ENCODE results near the gene USP9X. TPM values are rescaled to one million over a fixed set of nuclear protein-coding genes. Genes with fewer than 3 reads are reported as not detected.

Gene USP9X
- total and polyA plus RNA-seq, 9 of the 15 experiments (the other 6 are each of a cell fraction or from before 2014, with no cell fraction given): 10.9 to 47.8 (median 29.5) TPM

DNA sequence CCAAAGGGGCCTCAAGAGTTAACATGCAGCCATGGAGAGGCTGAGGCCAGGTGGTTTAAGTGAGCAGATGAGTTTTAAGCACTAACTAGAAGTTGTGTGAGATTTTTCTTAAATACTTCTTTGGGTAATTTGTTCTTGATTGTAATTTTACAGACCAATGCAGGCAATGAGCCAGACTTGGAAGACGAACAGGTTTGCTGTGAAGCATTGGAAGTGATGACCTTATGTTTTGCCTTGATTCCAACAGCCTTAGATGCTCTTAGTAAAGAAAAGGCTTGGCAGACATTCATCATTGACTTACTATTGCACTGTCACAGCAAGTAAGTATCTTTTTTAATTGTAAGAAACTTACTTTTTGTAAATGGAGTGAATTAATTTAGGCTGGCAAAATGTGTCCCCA is 103.9 kb downstream of the USP9X start (continued):
- TF ChIP-seq CHCHD3 (CRISPR knock-in tag; IDR thresholded peaks at IDR 0.05) (no peak), HMGN3 (IDR thresholded peaks at IDR 0.05; ENCODE audit: borderline replicate concordance, extremely low read depth, insufficient read length, low read depth, low read length) (no peak)
- TF ChIP-seq, protein P1, sequence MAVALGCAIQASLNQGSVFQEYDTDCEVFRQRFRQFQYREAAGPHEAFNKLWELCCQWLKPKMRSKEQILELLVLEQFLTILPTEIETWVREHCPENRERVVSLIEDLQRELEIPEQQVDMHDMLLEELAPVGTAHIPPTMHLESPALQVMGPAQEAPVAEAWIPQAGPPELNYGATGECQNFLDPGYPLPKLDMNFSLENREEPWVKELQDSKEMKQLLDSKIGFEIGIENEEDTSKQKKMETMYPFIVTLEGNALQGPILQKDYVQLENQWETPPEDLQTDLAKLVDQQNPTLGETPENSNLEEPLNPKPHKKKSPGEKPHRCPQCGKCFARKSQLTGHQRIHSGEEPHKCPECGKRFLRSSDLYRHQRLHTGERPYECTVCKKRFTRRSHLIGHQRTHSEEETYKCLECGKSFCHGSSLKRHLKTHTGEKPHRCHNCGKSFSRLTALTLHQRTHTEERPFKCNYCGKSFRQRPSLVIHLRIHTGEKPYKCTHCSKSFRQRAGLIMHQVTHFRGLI (CRISPR knock-in tag; IDR thresholded peaks at IDR 0.05): no peak
- TF ChIP-seq, protein P2, sequence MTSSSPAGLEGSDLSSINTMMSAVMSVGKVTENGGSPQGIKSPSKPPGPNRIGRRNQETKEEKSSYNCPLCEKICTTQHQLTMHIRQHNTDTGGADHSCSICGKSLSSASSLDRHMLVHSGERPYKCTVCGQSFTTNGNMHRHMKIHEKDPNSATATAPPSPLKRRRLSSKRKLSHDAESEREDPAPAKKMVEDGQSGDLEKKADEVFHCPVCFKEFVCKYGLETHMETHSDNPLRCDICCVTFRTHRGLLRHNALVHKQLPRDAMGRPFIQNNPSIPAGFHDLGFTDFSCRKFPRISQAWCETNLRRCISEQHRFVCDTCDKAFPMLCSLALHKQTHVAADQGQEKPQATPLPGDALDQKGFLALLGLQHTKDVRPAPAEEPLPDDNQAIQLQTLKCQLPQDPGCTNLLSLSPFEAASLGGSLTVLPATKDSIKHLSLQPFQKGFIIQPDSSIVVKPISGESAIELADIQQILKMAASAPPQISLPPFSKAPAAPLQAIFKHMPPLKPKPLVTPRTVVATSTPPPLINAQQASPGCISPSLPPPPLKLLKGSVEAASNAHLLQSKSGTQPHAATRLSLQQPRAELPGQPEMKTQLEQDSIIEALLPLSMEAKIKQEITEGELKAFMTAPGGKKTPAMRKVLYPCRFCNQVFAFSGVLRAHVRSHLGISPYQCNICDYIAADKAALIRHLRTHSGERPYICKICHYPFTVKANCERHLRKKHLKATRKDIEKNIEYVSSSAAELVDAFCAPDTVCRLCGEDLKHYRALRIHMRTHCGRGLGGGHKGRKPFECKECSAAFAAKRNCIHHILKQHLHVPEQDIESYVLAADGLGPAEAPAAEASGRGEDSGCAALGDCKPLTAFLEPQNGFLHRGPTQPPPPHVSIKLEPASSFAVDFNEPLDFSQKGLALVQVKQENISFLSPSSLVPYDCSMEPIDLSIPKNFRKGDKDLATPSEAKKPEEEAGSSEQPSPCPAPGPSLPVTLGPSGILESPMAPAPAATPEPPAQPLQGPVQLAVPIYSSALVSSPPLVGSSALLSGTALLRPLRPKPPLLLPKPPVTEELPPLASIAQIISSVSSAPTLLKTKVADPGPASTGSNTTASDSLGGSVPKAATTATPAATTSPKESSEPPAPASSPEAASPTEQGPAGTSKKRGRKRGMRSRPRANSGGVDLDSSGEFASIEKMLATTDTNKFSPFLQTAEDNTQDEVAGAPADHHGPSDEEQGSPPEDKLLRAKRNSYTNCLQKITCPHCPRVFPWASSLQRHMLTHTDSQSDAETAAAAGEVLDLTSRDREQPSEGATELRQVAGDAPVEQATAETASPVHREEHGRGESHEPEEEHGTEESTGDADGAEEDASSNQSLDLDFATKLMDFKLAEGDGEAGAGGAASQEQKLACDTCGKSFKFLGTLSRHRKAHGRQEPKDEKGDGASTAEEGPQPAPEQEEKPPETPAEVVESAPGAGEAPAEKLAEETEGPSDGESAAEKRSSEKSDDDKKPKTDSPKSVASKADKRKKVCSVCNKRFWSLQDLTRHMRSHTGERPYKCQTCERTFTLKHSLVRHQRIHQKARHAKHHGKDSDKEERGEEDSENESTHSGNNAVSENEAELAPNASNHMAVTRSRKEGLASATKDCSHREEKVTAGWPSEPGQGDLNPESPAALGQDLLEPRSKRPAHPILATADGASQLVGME (CRISPR knock-in tag; IDR thresholded peaks at IDR 0.05): no peak
